ENCODE measurements around the gene SLC36A1. TPM values are rescaled to one million over a fixed set of nuclear protein-coding genes. Genes with fewer than 3 reads are reported as not detected.

The SLC36A1 gene
- total RNA-seq, 2 donors from 2014 or later: 15.4 to 33.3 TPM

- Histone ChIP-seq H3K9ac (ENCODE audit: extremely low read depth, low read length, poor library complexity, severe bottlenecking) (no peak overlapping the region), H3K36me3 (ENCODE audit: control insufficient read depth, insufficient read depth, low read length) (peaks cover 4% of the 10 kb centered on the region), H3K27me3 (ENCODE audit: control insufficient read depth, insufficient read depth, low read length, poor library complexity, severe bottlenecking) (no peaks in the 10 kb centered on the region), H3K27ac (ENCODE audit: low read depth, low read length) (no peak overlapping the region), H3K4me3 (ENCODE audit: low read length) (no peak overlapping the region), H3K9me3 (ENCODE audit: control insufficient read depth, low read length) (no peaks in the 10 kb centered on the region), H3K4me1 (ENCODE audit: control insufficient read depth, insufficient read depth, low read length) (peaks cover 4% of the 10 kb centered on the region)
- 89 to 95% methylated on average over 1 to 3 of the region's 3 CpGs for WGBS, 2 experiments (ENCODE audit: insufficient coverage in 1 of 2, insufficient read length in 1 of 2)
- no peak for DNase-seq
- TF ChIP-seq, protein P1, sequence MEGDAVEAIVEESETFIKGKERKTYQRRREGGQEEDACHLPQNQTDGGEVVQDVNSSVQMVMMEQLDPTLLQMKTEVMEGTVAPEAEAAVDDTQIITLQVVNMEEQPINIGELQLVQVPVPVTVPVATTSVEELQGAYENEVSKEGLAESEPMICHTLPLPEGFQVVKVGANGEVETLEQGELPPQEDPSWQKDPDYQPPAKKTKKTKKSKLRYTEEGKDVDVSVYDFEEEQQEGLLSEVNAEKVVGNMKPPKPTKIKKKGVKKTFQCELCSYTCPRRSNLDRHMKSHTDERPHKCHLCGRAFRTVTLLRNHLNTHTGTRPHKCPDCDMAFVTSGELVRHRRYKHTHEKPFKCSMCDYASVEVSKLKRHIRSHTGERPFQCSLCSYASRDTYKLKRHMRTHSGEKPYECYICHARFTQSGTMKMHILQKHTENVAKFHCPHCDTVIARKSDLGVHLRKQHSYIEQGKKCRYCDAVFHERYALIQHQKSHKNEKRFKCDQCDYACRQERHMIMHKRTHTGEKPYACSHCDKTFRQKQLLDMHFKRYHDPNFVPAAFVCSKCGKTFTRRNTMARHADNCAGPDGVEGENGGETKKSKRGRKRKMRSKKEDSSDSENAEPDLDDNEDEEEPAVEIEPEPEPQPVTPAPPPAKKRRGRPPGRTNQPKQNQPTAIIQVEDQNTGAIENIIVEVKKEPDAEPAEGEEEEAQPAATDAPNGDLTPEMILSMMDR (conservative IDR thresholded peaks at IDR 0.05): no peak
- H3K27me3 Mint-ChIP-seq (ENCODE audit: insufficient read depth): no peaks in the 10 kb centered on the region
- H3K36me3 Mint-ChIP-seq (ENCODE audit: low read depth): peaks cover 18% of the 10 kb centered on the region
- H3K27ac Mint-ChIP-seq: no peak overlapping the region
- H3K4me3 Mint-ChIP-seq: no peak overlapping the region
- H3K4me1 Mint-ChIP-seq: peaks cover 8% of the 10 kb centered on the region
- H3K9me3 Mint-ChIP-seq: no peaks in the 10 kb centered on the region
Measured at GRCh38 chr5:151454889-151455288, 7.5 kb downstream of the SLC36A1 start.

GRCh38 chr5:151456321-151456940, 9.0 kb downstream of the SLC36A1 start:
- no peaks in the 10 kb centered on the region for H3K27me3 ChIP-seq (ENCODE audit: control insufficient read depth, insufficient read depth, low read length, poor library complexity, severe bottlenecking)
- TF ChIP-seq, protein P1 (conservative IDR thresholded peaks at IDR 0.05): no peak
- WGBS, 2 experiments (ENCODE audit: insufficient coverage in 1 of 2, insufficient read length in 1 of 2): 89 to 94% methylated on average over 5 to 10 of the region's 10 CpGs
- H3K9me3 ChIP-seq (ENCODE audit: control insufficient read depth, low read length): no peaks in the 10 kb centered on the region
- H3K27ac ChIP-seq (ENCODE audit: low read depth, low read length): no peak overlapping the region
- H3K36me3 Mint-ChIP-seq (ENCODE audit: low read depth): peaks cover 21% of the 10 kb centered on the region
- no peaks in the 10 kb centered on the region for H3K9me3 Mint-ChIP-seq
- H3K9ac ChIP-seq (ENCODE audit: extremely low read depth, low read length, poor library complexity, severe bottlenecking): no peak overlapping the region
- H3K4me3 ChIP-seq (ENCODE audit: low read length): no peak overlapping the region
- no peak overlapping the region for H3K27ac Mint-ChIP-seq
- no peaks in the 10 kb centered on the region for H3K27me3 Mint-ChIP-seq (ENCODE audit: insufficient read depth)
- H3K4me3 Mint-ChIP-seq: no peak overlapping the region
- H3K4me1 ChIP-seq (ENCODE audit: control insufficient read depth, insufficient read depth, low read length): peaks cover 3% of the 10 kb centered on the region
- no peak for DNase-seq
- H3K36me3 ChIP-seq (ENCODE audit: control insufficient read depth, insufficient read depth, low read length): peaks cover 7% of the 10 kb centered on the region
- H3K4me1 Mint-ChIP-seq: peaks cover 2% of the 10 kb centered on the region

DNA sequence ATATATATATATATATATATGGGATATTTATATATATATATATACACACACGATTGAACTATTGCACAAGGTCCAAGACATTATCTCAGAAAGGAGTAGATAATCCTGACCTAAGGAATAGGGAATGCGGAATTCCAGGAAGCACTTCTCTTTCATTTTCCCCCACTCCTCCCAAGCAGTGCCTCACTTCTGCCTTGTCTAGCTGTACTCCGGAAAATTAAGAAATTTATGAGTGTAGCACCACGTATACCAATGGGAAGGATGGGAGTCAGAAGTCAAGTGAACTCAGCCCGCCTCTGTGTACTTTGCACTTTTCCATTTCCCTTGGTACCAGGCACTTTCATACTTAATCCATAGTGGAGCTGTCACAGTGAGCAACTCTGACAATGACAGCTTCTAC, 10.9 kb downstream of the SLC36A1 start:
- Histone ChIP-seq H3K27ac (ENCODE audit: low read depth, low read length) (no peak overlapping the region), H3K27me3 (ENCODE audit: control insufficient read depth, insufficient read depth, low read length, poor library complexity, severe bottlenecking) (no peaks in the 10 kb centered on the region), H3K36me3 (ENCODE audit: control insufficient read depth, insufficient read depth, low read length) (peaks cover 4% of the 10 kb centered on the region), H3K4me3 (ENCODE audit: low read length) (no peak overlapping the region), H3K9me3 (ENCODE audit: control insufficient read depth, low read length) (no peaks in the 10 kb centered on the region), H3K4me1 (ENCODE audit: control insufficient read depth, insufficient read depth, low read length) (peaks cover 3% of the 10 kb centered on the region), H3K9ac (ENCODE audit: extremely low read depth, low read length, poor library complexity, severe bottlenecking) (no peak overlapping the region)
- TF ChIP-seq, protein P1 (conservative IDR thresholded peaks at IDR 0.05): no peak
- Mint-ChIP-seq H3K27me3 (ENCODE audit: insufficient read depth) (no peaks in the 10 kb centered on the region), H3K27ac (no peak overlapping the region), H3K4me1 (no peaks in the 10 kb centered on the region), H3K36me3 (ENCODE audit: low read depth) (peaks cover 18% of the 10 kb centered on the region), H3K9me3 (no peaks in the 10 kb centered on the region), H3K4me3 (no peak overlapping the region)
- no peak for DNase-seq
- 86 to 100% methylated on average over 2 to 5 of the region's 5 CpGs for WGBS, 2 experiments (ENCODE audit: insufficient coverage in 1 of 2, insufficient read length in 1 of 2)
